Thoracic aorta (tissue), 2 donors: Measurements from ENCODE around the gene ANTXRL. TPM values are rescaled to one million over a fixed set of nuclear protein-coding genes. Genes with fewer than 3 reads are reported as not detected.
"Not testable (repeated sequence)": the region's sequence is repeated elsewhere in the genome, so short reads cannot be mapped to it uniquely, and the experiment has no call there.

Source experiments
- ATAC-seq: fragments of 150-250 bp; one replicate; pipeline ENCODE4 v1.8.0; 2017; ENCODE audit warnings: low read depth; ENCODE audit not compliant: insufficient number of reproducible peaks, low FRiP score
- DNase-seq: peaks from one replicate; pipeline ENCODE4 v3.0.0-alpha.2; 2020; ENCODE audit warnings: low spot score
- H3K27ac ChIP-seq, 2 donors: fragments of 200-600 bp; sonication (generic); 1 replicate in 1 of 2; 2 replicates in 1 of 2; pipeline ENCODE4 v1.5.1; 2016; ENCODE audit warnings: mild to moderate bottlenecking in 2 of 2, moderate library complexity in 2 of 2
- H3K27me3 ChIP-seq: fragments of 200-600 bp; sonication (generic); replicated peaks from 2 replicates; pipeline ENCODE4 v1.6.0; 2016; ENCODE audit warnings: mild to moderate bottlenecking; ENCODE audit not compliant: insufficient read depth
- H3K36me3 ChIP-seq: fragments of 200-600 bp; sonication (generic); one replicate; pipeline ENCODE4 v1.5.1; 2016
- H3K4me1 ChIP-seq, 2 donors: fragments of 200-600 bp; sonication (generic); 1 replicate in 1 of 2; 2 replicates in 1 of 2; pipeline versions ENCODE4 v1.5.1 to v1.6.0; 2016; ENCODE audit warnings: low read depth in 2 of 2, mild to moderate bottlenecking in 1 of 2; ENCODE audit not compliant: control insufficient read depth in 1 of 2
- H3K4me3 ChIP-seq: fragments of 200-600 bp; sonication (generic); 2 replicates; pipeline ENCODE4 v1.5.1; 2016; ENCODE audit warnings: mild to moderate bottlenecking
- H3K9me3 ChIP-seq: fragments of 200-600 bp; sonication (generic); 2 replicates; pipeline ENCODE4 v1.5.1; 2016
- total RNA-seq, 2 donors: library from RNA; depleted of rRNA; stranded (reverse); fragments of >200 nt; gene quantifications; one replicate each; pipeline versions ENCODE4 v1.1.0 to v1.2.3, GENCODE V29; 2016

The ANTXRL gene
- total RNA-seq, 2 donors from 2014 or later = not detected

GRCh38 chr10:46375406-46375805 lies 88.6 kb downstream of the ANTXRL start, which contains the start of gene ANXA8L1:
TSS of gene ANXA8L1 (plus strand) at chr10:46375776. CDS start at chr10:46375852, 76 bp downstream.
- ATAC-seq, H3K9me3 ChIP-seq, H3K27me3 ChIP-seq, DNase-seq, H3K4me3 ChIP-seq, H3K36me3 ChIP-seq, H3K27ac ChIP-seq, H3K4me1 ChIP-seq: not testable (repeated sequence)

GRCh38 chr10:46377022-46377421 lies 90.2 kb downstream of the ANTXRL start:
- H3K4me1 ChIP-seq, ATAC-seq, H3K27me3 ChIP-seq, H3K36me3 ChIP-seq, DNase-seq, H3K9me3 ChIP-seq, H3K27ac ChIP-seq, H3K4me3 ChIP-seq: not testable (repeated sequence)

GRCh38 chr10:46377651-46378050 lies 90.9 kb downstream of the ANTXRL start:
- not testable (repeated sequence) for DNase-seq, H3K9me3 ChIP-seq, H3K27me3 ChIP-seq, H3K4me1 ChIP-seq, H3K27ac ChIP-seq, ATAC-seq, H3K4me3 ChIP-seq, H3K36me3 ChIP-seq

- not testable (repeated sequence) for DNase-seq, ATAC-seq, H3K4me1 ChIP-seq, H3K9me3 ChIP-seq, H3K4me3 ChIP-seq, H3K27ac ChIP-seq, H3K36me3 ChIP-seq, H3K27me3 ChIP-seq
These were observed 91.3 kb downstream of the ANTXRL start for GRCh38 chr10:46378108-46378507.

DNA sequence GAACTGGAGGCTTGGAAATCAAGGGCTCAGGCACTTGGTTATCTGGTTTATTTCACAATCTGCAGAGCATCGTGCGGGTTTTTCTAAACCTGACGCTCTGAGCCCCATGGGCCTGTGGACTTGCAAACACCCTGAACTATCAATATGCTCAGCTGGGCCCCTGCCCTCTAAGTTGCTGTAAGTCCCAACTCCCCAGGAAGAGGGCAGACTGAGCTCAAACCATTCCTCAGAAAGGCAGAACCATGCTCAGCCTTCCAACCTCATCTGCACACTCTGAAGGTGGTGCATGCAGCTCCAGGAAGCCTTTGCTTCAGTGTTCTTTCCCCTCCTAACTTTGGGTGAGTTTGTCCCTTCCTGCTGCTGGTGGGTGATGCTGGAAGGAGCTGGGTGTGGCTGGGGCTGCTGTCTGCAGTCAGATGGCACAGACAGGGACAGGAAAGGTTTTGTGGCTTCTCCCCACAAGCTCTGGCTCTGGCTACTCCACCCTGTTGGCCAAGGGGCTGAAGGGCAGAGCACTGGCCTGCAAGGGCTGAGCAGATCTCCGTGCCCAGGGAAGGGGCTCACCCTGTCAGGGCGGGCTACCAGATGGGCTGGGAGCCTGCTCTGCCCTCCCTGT lies 92.5 kb downstream of the ANTXRL start:
- ATAC-seq, DNase-seq, H3K36me3 ChIP-seq, H3K4me1 ChIP-seq, H3K27ac ChIP-seq, H3K27me3 ChIP-seq, H3K4me3 ChIP-seq, H3K9me3 ChIP-seq: not testable (repeated sequence)

Other genes with a start within 250 kb of the ANTXRL start
- not detected for gene MSMB, start 240.7 kb upstream of the ANTXRL start, total RNA-seq
- gene ANXA8L1, start 88.8 kb downstream of the ANTXRL start, total RNA-seq = not detected
- gene NPY4R, start 179.0 kb downstream of the ANTXRL start, total RNA-seq = not detected